Measurements from ENCODE around the gene MAPKAPK3.
"Not testable (repeated sequence)": the region's sequence is repeated elsewhere in the genome, so short reads cannot be mapped to it uniquely, and the experiment has no call there.

Gene MAPKAPK3

DNA sequence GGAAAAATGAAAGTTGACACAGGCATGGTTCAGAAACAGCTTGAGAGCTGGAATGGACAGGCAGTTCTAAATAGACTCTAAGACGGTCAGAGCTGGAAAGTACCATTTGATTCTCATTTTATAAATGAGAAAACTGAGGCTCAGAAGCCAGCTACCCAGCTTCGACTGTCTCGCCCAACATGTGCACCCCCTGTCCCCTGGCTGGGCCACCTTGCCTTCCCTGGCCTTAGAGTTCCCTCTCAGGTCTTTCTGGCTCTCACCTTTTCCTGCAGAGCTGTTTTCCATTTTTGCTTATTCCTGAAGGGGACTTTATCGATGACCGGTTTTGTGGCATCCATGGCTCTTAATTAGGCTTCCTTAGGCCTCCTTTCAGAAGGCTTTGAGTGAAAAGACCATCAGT lies 40.5 kb downstream of the MAPKAPK3 start:
- H3K9me3 ChIP-seq (ENCODE audit: control insufficient read depth, insufficient read depth, low read depth, low read length) = no peaks in the 10 kb centered on the region
- no peak overlapping the region for H3K4me3 ChIP-seq (ENCODE audit: low read depth, low read length)
- H3K36me3 ChIP-seq (ENCODE audit: control insufficient read depth, insufficient read depth, low read length) = no peaks in the 10 kb centered on the region
- H3K27ac ChIP-seq (ENCODE audit: low read depth, low read length) = no peak overlapping the region
- no peaks in the 10 kb centered on the region for H3K27me3 ChIP-seq (ENCODE audit: control insufficient read depth, insufficient read depth, low read length)
- no peak overlapping the region for H3K9ac ChIP-seq (ENCODE audit: low read length)
- H3K4me1 ChIP-seq (ENCODE audit: control insufficient read depth, insufficient read depth, low read length) = peaks cover 3% of the 10 kb centered on the region

DNA sequence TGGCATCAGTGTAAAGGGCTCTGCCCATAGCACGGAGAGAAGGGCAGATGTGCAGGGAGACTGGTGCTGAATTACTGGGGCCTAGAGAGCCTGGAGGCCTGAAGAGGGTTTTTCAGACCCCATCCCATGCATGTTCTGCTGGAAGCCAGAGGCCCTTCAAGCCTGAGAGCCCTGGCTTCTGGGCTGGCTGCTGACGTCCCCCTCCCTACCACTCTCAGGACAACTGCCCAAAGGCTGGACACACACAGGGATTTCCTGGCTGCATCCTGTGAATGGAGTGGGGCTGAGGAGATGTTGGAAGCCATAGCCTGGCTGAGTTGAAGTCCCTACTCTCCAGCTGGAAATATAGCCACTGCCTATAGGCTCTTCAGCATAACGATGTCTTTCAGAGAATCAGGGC lies 40.9 kb downstream of the MAPKAPK3 start:
- Histone ChIP-seq H3K4me3 (ENCODE audit: low read depth, low read length) (no peak overlapping the region), H3K9ac (ENCODE audit: low read length) (no peak overlapping the region), H3K4me1 (ENCODE audit: control insufficient read depth, insufficient read depth, low read length) (no peaks in the 10 kb centered on the region), H3K36me3 (ENCODE audit: control insufficient read depth, insufficient read depth, low read length) (no peaks in the 10 kb centered on the region), H3K27me3 (ENCODE audit: control insufficient read depth, insufficient read depth, low read length) (no peaks in the 10 kb centered on the region), H3K9me3 (ENCODE audit: control insufficient read depth, insufficient read depth, low read depth, low read length) (no peaks in the 10 kb centered on the region), H3K27ac (ENCODE audit: low read depth, low read length) (no peak overlapping the region)

DNA sequence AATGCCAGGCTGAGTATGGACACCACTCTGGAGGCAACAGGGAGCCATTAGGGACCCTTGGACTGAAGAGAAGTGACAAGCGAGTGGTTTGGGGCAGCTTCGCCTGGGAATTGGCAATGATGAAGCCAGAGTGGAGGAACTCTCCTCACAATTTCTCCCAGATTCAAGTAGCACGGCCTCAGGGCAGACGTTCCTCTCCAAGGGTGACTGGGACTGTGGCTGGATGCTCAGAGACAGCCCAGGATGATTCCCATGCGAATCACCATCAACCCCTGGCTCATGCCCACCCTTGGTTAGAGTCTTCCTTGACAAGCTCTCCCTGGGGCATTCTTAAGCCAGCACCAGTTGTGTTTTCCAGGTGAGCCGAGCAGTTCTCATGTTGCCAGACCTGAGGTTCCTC lies 41.5 kb downstream of the MAPKAPK3 start:
- H3K36me3 ChIP-seq (ENCODE audit: control insufficient read depth, insufficient read depth, low read length) = no peaks in the 10 kb centered on the region
- no peak overlapping the region for H3K27ac ChIP-seq (ENCODE audit: low read depth, low read length)
- H3K4me3 ChIP-seq (ENCODE audit: low read depth, low read length) = no peak overlapping the region
- no peaks in the 10 kb centered on the region for H3K4me1 ChIP-seq (ENCODE audit: control insufficient read depth, insufficient read depth, low read length)
- H3K27me3 ChIP-seq (ENCODE audit: control insufficient read depth, insufficient read depth, low read length) = no peaks in the 10 kb centered on the region
- H3K9me3 ChIP-seq (ENCODE audit: control insufficient read depth, insufficient read depth, low read depth, low read length) = no peaks in the 10 kb centered on the region
- no peak overlapping the region for H3K9ac ChIP-seq (ENCODE audit: low read length)

DNA sequence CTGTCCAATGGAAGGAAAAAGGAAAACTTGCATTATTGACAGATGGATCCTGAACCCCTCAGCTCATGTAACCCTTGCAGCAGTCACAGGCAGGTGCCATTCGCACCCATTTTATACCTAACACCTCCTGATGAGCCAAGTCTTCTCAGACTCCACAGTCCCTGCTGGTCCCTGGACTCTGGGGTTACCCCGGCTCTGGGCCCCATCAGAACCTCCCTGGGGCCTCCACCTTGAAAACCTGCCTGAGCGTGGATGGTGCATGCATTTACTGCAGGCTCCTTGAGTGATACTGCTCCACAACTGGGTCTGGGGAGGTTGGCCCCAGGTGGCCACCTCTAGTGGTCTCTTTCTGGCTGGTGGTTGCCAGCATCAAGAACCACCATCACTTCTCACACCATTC lies 41.9 kb downstream of the MAPKAPK3 start:
- Histone ChIP-seq H3K9me3 (ENCODE audit: control insufficient read depth, insufficient read depth, low read depth, low read length) (no peaks in the 10 kb centered on the region), H3K4me3 (ENCODE audit: low read depth, low read length) (no peak overlapping the region), H3K4me1 (ENCODE audit: control insufficient read depth, insufficient read depth, low read length) (no peaks in the 10 kb centered on the region), H3K9ac (ENCODE audit: low read length) (no peak overlapping the region), H3K27me3 (ENCODE audit: control insufficient read depth, insufficient read depth, low read length) (no peaks in the 10 kb centered on the region), H3K36me3 (ENCODE audit: control insufficient read depth, insufficient read depth, low read length) (no peaks in the 10 kb centered on the region), H3K27ac (ENCODE audit: low read depth, low read length) (no peak overlapping the region)

DNA sequence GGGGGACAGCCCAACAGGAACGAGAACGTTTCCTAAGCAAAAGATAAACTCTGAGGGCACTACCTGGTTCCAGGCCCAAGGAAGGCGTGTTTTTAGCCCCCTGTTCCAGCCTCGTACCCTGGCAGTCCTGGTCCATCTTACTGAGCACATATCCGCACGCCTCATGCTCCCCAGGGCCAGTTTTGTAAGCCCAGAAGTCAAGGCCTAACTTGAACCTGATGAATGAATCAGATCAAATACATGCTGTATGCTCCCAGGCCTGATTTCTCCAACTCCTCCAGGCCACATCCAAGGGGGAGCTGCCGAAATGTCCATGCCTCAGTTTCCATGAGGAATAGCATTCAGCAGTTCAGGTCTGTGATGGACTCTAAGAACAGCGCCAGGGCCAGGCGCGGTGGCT lies 43.4 kb downstream of the MAPKAPK3 start:
- Histone ChIP-seq H3K9ac (ENCODE audit: low read length) (no peak overlapping the region), H3K4me1 (ENCODE audit: control insufficient read depth, insufficient read depth, low read length) (no peaks in the 10 kb centered on the region), H3K4me3 (ENCODE audit: low read depth, low read length) (no peak overlapping the region), H3K36me3 (ENCODE audit: control insufficient read depth, insufficient read depth, low read length) (no peaks in the 10 kb centered on the region), H3K27me3 (ENCODE audit: control insufficient read depth, insufficient read depth, low read length) (no peaks in the 10 kb centered on the region), H3K27ac (ENCODE audit: low read depth, low read length) (no peak overlapping the region), H3K9me3 (ENCODE audit: control insufficient read depth, insufficient read depth, low read depth, low read length) (no peaks in the 10 kb centered on the region)

DNA sequence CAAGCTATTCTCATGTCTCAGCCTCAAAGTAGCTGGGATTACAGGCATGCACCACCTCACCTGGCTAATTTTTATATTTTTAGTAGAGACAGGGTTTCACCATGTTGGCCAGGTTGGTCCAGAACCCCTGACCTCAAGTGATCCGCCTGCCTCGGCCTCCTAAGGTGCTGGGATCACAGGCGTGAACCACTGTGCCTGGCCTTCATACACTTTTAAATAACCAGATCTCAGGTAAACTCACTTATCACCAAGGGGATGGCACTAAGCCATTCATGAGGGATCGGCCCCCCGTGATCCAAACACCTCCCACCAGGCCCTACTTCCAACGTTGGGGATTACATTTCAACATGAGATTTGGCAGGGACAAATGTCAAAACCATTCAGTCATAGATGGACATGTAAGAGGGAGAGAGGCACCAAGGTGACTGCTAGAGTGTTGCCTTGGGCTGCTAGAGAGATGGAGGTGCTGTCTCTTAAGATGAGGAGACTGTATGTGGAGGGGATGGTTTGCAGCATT lies 44.4 kb downstream of the MAPKAPK3 start:
- Histone ChIP-seq H3K27me3 (ENCODE audit: control insufficient read depth, insufficient read depth, low read length) (no peaks in the 10 kb centered on the region), H3K27ac (ENCODE audit: low read depth, low read length) (no peak overlapping the region)

DNA sequence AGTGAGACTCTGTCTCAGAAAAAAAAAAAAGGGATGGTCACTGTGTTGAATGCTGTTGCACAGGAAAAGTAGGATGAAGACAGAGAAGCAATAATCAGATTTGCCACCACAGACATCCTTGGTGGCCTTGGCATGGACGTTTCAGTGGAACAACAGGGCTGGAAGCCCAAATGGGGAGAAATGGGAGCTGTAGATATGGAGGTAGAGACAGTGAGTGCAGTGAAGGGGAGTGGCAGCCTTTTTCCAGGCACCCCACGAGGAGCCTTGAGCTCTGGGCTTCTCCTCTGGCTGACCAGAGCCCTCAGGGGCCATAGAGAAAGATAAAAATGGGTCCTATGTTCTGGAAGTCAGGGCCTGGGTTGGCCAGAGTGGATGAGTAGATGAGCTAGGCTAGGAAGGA lies 45.5 kb downstream of the MAPKAPK3 start:
- Histone ChIP-seq H3K9ac (ENCODE audit: low read length) (no peak overlapping the region), H3K27ac (ENCODE audit: low read depth, low read length) (no peak overlapping the region), H3K36me3 (ENCODE audit: control insufficient read depth, insufficient read depth, low read length) (no peaks in the 10 kb centered on the region), H3K27me3 (ENCODE audit: control insufficient read depth, insufficient read depth, low read length) (no peaks in the 10 kb centered on the region), H3K4me3 (ENCODE audit: low read depth, low read length) (no peak overlapping the region), H3K4me1 (ENCODE audit: control insufficient read depth, insufficient read depth, low read length) (no peaks in the 10 kb centered on the region), H3K9me3 (ENCODE audit: control insufficient read depth, insufficient read depth, low read depth, low read length) (no peaks in the 10 kb centered on the region)

More for the DNA sequence above, 44.4 kb downstream of the MAPKAPK3 start:
- H3K9me3 ChIP-seq (ENCODE audit: control insufficient read depth, insufficient read depth, low read depth, low read length) = no peaks in the 10 kb centered on the region
- no peak overlapping the region for H3K9ac ChIP-seq (ENCODE audit: low read length)
- H3K4me1 ChIP-seq (ENCODE audit: control insufficient read depth, insufficient read depth, low read length) = no peaks in the 10 kb centered on the region
- H3K4me3 ChIP-seq (ENCODE audit: low read depth, low read length) = no peak overlapping the region
- no peaks in the 10 kb centered on the region for H3K36me3 ChIP-seq (ENCODE audit: control insufficient read depth, insufficient read depth, low read length)

DNA sequence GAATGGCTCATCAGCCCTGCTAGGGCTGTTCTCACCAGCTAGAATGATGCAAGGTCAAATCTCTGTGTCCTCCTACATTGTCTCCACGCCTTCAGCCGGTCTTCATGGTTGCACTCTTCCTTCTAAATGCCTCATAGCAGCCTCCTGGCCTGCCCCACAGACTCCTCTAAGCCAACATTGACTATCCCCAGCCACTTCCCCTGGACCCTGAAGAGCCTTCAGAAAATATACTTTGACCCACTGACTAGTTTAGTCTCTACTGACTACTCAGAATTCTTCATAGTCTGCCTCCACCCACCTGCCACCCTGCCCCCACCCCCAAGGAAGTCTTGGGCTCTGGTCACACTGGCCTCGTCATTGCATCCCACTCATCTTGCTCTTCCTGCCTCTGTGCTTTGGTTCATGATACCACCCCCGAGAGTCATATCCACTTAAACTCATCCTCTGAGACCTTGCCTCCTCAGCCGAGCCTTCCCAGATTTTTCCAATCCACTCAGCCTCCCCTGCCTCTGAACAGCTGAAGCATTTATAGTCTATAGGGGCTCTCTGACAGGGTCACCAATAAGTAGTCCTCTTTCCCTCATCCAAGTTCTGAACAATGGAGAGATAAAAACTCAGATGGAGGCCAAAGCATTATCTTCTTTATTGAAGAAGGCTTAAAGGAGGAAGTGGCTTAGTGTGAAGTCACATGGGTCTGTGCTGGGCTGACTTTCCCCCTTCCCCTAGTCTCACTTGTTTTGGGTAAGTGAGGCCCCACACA lies 48.3 kb downstream of the MAPKAPK3 start:
- Histone ChIP-seq H3K4me3 (ENCODE audit: low read depth, low read length) (no peak overlapping the region), H3K9me3 (ENCODE audit: control insufficient read depth, insufficient read depth, low read depth, low read length) (no peaks in the 10 kb centered on the region), H3K4me1 (ENCODE audit: control insufficient read depth, insufficient read depth, low read length) (no peaks in the 10 kb centered on the region), H3K9ac (ENCODE audit: low read length) (no peak overlapping the region), H3K36me3 (ENCODE audit: control insufficient read depth, insufficient read depth, low read length) (no peaks in the 10 kb centered on the region), H3K27me3 (ENCODE audit: control insufficient read depth, insufficient read depth, low read length) (no peaks in the 10 kb centered on the region), H3K27ac (ENCODE audit: low read depth, low read length) (no peak overlapping the region)

DNA sequence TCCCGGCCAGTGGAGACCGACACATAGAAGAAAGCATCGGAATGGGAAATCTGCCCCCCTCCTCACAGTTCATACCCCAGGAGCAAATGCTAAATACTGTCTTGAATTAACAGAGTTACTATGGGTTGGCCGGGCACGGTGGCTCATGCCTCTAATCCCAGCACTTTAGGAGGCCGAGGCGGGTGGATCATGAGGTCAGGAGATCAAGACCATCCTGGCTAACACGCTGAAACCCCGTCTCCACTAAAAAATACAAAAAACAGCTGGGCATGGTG lies 48.8 kb downstream of the MAPKAPK3 start:
- H3K9ac ChIP-seq (ENCODE audit: low read length); H3K36me3 ChIP-seq (ENCODE audit: control insufficient read depth, insufficient read depth, low read length); H3K27me3 ChIP-seq (ENCODE audit: control insufficient read depth, insufficient read depth, low read length); H3K27ac ChIP-seq (ENCODE audit: low read depth, low read length); H3K4me3 ChIP-seq (ENCODE audit: low read depth, low read length); H3K4me1 ChIP-seq (ENCODE audit: control insufficient read depth, insufficient read depth, low read length); H3K9me3 ChIP-seq (ENCODE audit: control insufficient read depth, insufficient read depth, low read depth, low read length): not testable (repeated sequence)

DNA sequence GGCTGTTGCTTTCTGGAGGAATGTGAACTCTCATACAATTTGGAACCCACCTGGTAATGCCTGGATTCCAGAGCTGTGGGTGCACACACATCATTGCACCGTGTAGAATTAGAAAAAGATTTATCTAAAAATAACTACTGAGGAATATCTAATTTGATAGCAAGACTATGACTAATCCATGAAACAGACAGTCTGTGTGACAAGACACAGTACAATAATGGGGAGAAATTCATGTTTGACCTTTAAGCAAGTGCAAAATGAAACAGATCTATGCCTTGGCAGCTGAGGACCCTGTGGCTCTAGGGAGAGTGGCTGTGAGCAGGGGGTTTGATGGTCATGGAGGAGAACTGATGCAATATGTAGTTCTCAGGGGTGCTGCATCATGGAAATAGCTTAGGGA lies 49.9 kb downstream of the MAPKAPK3 start:
- no peak overlapping the region for H3K27ac ChIP-seq (ENCODE audit: low read depth, low read length)
- H3K27me3 ChIP-seq (ENCODE audit: control insufficient read depth, insufficient read depth, low read length) = peaks cover 10% of the 10 kb centered on the region; the same call in 1 of the 2 replicates
- H3K4me1 ChIP-seq (ENCODE audit: control insufficient read depth, insufficient read depth, low read length) = no peaks in the 10 kb centered on the region; the same call in 1 of the 2 replicates
- no peaks in the 10 kb centered on the region for H3K36me3 ChIP-seq (ENCODE audit: control insufficient read depth, insufficient read depth, low read length)
- H3K9ac ChIP-seq (ENCODE audit: low read length) = no peak overlapping the region
- H3K4me3 ChIP-seq (ENCODE audit: low read depth, low read length) = no peak overlapping the region
- H3K9me3 ChIP-seq (ENCODE audit: control insufficient read depth, insufficient read depth, low read depth, low read length) = no peaks in the 10 kb centered on the region

DNA sequence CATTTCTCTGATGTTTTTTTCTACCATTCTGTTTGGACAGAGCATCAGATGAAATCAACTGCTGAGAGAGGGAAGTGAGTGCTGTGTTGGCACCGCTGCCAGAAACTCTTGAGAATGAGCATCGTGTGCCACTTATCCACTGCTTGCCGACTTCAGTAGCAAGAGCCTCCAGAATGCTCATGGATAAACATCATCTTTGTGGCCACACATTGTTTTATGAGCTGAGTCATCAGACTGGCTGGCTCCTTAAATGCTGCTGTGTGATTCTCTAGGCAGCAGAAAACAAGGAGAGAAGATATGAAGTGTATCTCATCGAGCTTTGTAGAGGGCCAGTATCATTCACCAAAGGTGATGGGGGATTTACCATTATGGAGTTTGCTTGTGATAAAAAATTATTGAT lies 54.4 kb downstream of the MAPKAPK3 start:
- no peaks in the 10 kb centered on the region for H3K36me3 ChIP-seq (ENCODE audit: control insufficient read depth, insufficient read depth, low read length)
- H3K9me3 ChIP-seq (ENCODE audit: control insufficient read depth, insufficient read depth, low read depth, low read length) = no peaks in the 10 kb centered on the region
- no peak overlapping the region for H3K27ac ChIP-seq (ENCODE audit: low read depth, low read length)
- H3K27me3 ChIP-seq (ENCODE audit: control insufficient read depth, insufficient read depth, low read length) = peaks cover 42% of the 10 kb centered on the region
- no peak overlapping the region for H3K9ac ChIP-seq (ENCODE audit: low read length)
- peaks cover 14% of the 10 kb centered on the region for H3K4me1 ChIP-seq (ENCODE audit: control insufficient read depth, insufficient read depth, low read length)
- H3K4me3 ChIP-seq (ENCODE audit: low read depth, low read length) = no peak overlapping the region
